GM23338 (cell line): ENCODE measurements around the gene CCDC137. TPM values are rescaled to one million over a fixed set of nuclear protein-coding genes. Genes with fewer than 3 reads are reported as not detected.

Source experiments
- ATAC-seq: fragments of 200-7000 bp; cut with Tn5 transposase; 3 replicates; pipeline ENCODE4 v1.9.1; 2020
- DNase-seq: peaks from one replicate; pipeline ENCODE4 v3.0.0-alpha.2; 2015; ENCODE audit warnings: low spot score
- H2AFZ ChIP-seq: fragments of 200-600 bp; sonication (generic); 2 replicates; pipeline ENCODE4 v1.8.0; 2016; ENCODE audit warnings: antibody characterized with exemption, mild to moderate bottlenecking, moderate library complexity
- H3F3A ChIP-seq: fragments of 200-600 bp; sonication (generic); replicated peaks from 2 replicates; pipeline ENCODE4 v1.8.0; 2017; ENCODE audit warnings: antibody characterized with exemption, mixed run types, low read depth
- H3K27ac ChIP-seq: fragments of 200-600 bp; sonication (generic); 2 replicates; pipeline ENCODE4 v1.6.1; 2016; ENCODE audit warnings: low read depth
- H3K27me3 ChIP-seq: fragments of 200-600 bp; sonication (generic); 2 replicates; pipeline ENCODE4 v1.8.0; 2016; ENCODE audit warnings: mild to moderate bottlenecking, mixed run types, moderate library complexity; ENCODE audit not compliant: insufficient read depth
- H3K36me3 ChIP-seq: fragments of 200-600 bp; sonication (generic); 2 replicates; pipeline ENCODE4 v1.8.0; 2016; ENCODE audit warnings: mild to moderate bottlenecking; ENCODE audit not compliant: insufficient read depth
- H3K4me1 ChIP-seq: fragments of 200-600 bp; sonication (generic); 2 replicates; pipeline ENCODE4 v1.8.0; 2016; ENCODE audit warnings: mild to moderate bottlenecking, moderate library complexity; ENCODE audit not compliant: insufficient read depth
- H3K4me2 ChIP-seq: fragments of 200-600 bp; sonication (generic); 2 replicates; pipeline ENCODE4 v1.7.1; 2017; ENCODE audit warnings: mixed run types
- H3K4me3 ChIP-seq: fragments of 200-600 bp; sonication (generic); 2 replicates; pipeline ENCODE4 v1.6.1; 2016; ENCODE audit warnings: mixed run types
- H3K79me2 ChIP-seq: fragments of 200-600 bp; sonication (generic); replicated peaks from 2 replicates; pipeline ENCODE4 v1.8.0; 2017; ENCODE audit warnings: mild to moderate bottlenecking; ENCODE audit not compliant: insufficient read depth
- H3K9me2 ChIP-seq: fragments of 200-600 bp; sonication (generic); 2 replicates; pipeline ENCODE4 v1.8.0; 2017; ENCODE audit not compliant: insufficient read depth
- H4K20me1 ChIP-seq: fragments of 200-600 bp; sonication (generic); replicated peaks from 2 replicates; pipeline ENCODE4 v1.8.0; 2017; ENCODE audit warnings: mild to moderate bottlenecking; ENCODE audit not compliant: insufficient read depth
- H3K27ac Mint-ChIP-seq: 2 replicates; pipeline ENCODE4 v1.8.0; 2020; ENCODE audit warnings: inconsistent platforms, mild to moderate bottlenecking, moderate library complexity, mixed read lengths
- H3K27me3 Mint-ChIP-seq: 3 replicates; pipeline ENCODE4 v1.8.0; 2022; ENCODE audit warnings: low read depth, mild to moderate bottlenecking, moderate library complexity, mixed read lengths, inconsistent platforms; ENCODE audit not compliant: insufficient read depth, poor library complexity
- H3K36me3 Mint-ChIP-seq: 3 replicates; pipeline ENCODE4 v1.8.0; 2021; ENCODE audit warnings: low read depth, mild to moderate bottlenecking, inconsistent platforms, moderate library complexity, mixed read lengths
- H3K4me1 Mint-ChIP-seq: 3 replicates; pipeline ENCODE4 v1.8.0; 2020; ENCODE audit warnings: mild to moderate bottlenecking, inconsistent platforms, mixed read lengths
- H3K4me3 Mint-ChIP-seq: 3 replicates; pipeline ENCODE4 v1.8.0; 2021; ENCODE audit warnings: moderate library complexity, mild to moderate bottlenecking, inconsistent platforms, mixed read lengths
- H3K9me3 Mint-ChIP-seq: 3 replicates; pipeline ENCODE4 v1.8.0; 2020; ENCODE audit warnings: moderate library complexity, mild to moderate bottlenecking, inconsistent platforms, mixed read lengths
- CREB1 ChIP-seq: fragments of 250-450 bp; sonication (Bioruptor Pico); IDR thresholded peaks from 2 replicates; pipeline ENCODE4 v1.5.0; 2020; ENCODE audit warnings: low read depth, mild to moderate bottlenecking, moderate library complexity
- EZH2 ChIP-seq: fragments of 200-600 bp; sonication (generic); IDR thresholded peaks from one replicate; pipeline ENCODE4 v1.8.0; 2017; ENCODE audit warnings: antibody characterized with exemption, mild to moderate bottlenecking, low read depth; ENCODE audit not compliant: unreplicated experiment
- EZH2phosphoT487 ChIP-seq: fragments of 200-600 bp; sonication (generic); IDR thresholded peaks from one replicate; pipeline ENCODE4 v1.8.1; 2018; ENCODE audit warnings: antibody characterized with exemption; ENCODE audit not compliant: unreplicated experiment
- NANOG ChIP-seq: IDR thresholded peaks from 2 replicates; pipeline ENCODE4 v1.6.1; 2016; ENCODE audit warnings: antibody characterized with exemption, borderline replicate concordance
- POLR2AphosphoS5 ChIP-seq: IDR thresholded peaks from 2 replicates; pipeline ENCODE4 v1.6.1; 2016; ENCODE audit warnings: antibody characterized with exemption, low read depth
- ZNF114 ChIP-seq: fragments of 250-450 bp; sonication (Bioruptor Pico); IDR thresholded peaks from 2 replicates; pipeline ENCODE4 v1.5.0; 2020; ENCODE audit warnings: mild to moderate bottlenecking, moderate library complexity
- ZNF331 ChIP-seq: fragments of 250-450 bp; sonication (Bioruptor Pico); IDR thresholded peaks from 2 replicates; pipeline ENCODE4 v1.5.0; 2020; ENCODE audit warnings: low read depth, mild to moderate bottlenecking, moderate library complexity
- polyA plus RNA-seq: library from polyadenylated mRNA; unstranded; fragments of >200 nt; fragmentation: Nextera tagmentation; extraction: Ambion mirVana; gene quantifications from 2 replicates; pipeline ENCODE4 v1.2.1, GENCODE V29; 2016
- total RNA-seq: library from RNA; depleted of rRNA; stranded (reverse); fragments of >200 nt; shearing (Covaris generic); gene quantifications from 2 replicates; pipeline ENCODE4 v1.2.3, GENCODE V29; 2014
- TF ChIP-seq, protein P1 (sequence below): IDR thresholded peaks from one replicate; pipeline ENCODE4 v1.6.1; 2018; ENCODE audit warnings: antibody characterized with exemption; ENCODE audit not compliant: unreplicated experiment
- TF ChIP-seq, protein P2 (sequence below): IDR thresholded peaks from 2 replicates; pipeline ENCODE4 v1.6.1; 2016; ENCODE audit warnings: antibody characterized with exemption
- TF ChIP-seq, protein P3 (sequence below): fragments of 250-450 bp; sonication (Bioruptor Pico); IDR thresholded peaks from 2 replicates; pipeline ENCODE4 v1.5.0; 2020; ENCODE audit warnings: mild to moderate bottlenecking, moderate library complexity
- TF ChIP-seq, protein P4 (sequence below), 2 experiments: fragments of 200-600 bp in 1 of 2; sonication (generic) in 1 of 2; conservative IDR thresholded peaks; 2 replicates each; pipeline versions ENCODE4 v1.5.1 to v1.6.1; 2016 to 2017; ENCODE audit warnings: antibody characterized with exemption in 2 of 2, low read depth in 2 of 2, mild to moderate bottlenecking in 2 of 2, moderate library complexity in 1 of 2

Gene CCDC137
- total and polyA plus RNA-seq, 2 experiments from 2014 or later = 26.1 to 73.4 TPM

DNA sequence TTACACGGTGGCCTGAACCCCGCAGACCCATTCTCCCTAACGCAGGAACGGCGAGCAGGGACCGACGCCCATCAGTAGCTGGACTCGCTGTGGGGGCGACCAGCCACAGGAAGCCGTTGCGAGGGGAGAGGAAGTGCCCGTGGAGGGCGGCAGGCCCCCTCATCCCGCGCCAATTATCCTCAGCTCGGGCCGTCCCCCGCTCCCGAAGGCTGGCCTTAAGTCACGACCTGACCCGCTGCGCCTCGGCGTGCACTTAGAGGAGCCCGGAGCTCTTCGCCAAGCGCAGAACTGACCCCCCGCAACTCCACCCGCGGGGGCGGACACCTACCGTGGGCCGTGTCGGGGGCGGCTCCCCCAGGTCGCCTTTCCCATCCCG lies 16.7 kb downstream of the CCDC137 start (continued):
- TF ChIP-seq, protein P1, sequence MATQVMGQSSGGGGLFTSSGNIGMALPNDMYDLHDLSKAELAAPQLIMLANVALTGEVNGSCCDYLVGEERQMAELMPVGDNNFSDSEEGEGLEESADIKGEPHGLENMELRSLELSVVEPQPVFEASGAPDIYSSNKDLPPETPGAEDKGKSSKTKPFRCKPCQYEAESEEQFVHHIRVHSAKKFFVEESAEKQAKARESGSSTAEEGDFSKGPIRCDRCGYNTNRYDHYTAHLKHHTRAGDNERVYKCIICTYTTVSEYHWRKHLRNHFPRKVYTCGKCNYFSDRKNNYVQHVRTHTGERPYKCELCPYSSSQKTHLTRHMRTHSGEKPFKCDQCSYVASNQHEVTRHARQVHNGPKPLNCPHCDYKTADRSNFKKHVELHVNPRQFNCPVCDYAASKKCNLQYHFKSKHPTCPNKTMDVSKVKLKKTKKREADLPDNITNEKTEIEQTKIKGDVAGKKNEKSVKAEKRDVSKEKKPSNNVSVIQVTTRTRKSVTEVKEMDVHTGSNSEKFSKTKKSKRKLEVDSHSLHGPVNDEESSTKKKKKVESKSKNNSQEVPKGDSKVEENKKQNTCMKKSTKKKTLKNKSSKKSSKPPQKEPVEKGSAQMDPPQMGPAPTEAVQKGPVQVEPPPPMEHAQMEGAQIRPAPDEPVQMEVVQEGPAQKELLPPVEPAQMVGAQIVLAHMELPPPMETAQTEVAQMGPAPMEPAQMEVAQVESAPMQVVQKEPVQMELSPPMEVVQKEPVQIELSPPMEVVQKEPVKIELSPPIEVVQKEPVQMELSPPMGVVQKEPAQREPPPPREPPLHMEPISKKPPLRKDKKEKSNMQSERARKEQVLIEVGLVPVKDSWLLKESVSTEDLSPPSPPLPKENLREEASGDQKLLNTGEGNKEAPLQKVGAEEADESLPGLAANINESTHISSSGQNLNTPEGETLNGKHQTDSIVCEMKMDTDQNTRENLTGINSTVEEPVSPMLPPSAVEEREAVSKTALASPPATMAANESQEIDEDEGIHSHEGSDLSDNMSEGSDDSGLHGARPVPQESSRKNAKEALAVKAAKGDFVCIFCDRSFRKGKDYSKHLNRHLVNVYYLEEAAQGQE = no peak
- TF ChIP-seq EZH2 = no peak
- TF ChIP-seq ZNF114 (CRISPR knock-in tag) = no peak
- no peak for TF ChIP-seq ZNF331 (CRISPR knock-in tag)

DNA sequence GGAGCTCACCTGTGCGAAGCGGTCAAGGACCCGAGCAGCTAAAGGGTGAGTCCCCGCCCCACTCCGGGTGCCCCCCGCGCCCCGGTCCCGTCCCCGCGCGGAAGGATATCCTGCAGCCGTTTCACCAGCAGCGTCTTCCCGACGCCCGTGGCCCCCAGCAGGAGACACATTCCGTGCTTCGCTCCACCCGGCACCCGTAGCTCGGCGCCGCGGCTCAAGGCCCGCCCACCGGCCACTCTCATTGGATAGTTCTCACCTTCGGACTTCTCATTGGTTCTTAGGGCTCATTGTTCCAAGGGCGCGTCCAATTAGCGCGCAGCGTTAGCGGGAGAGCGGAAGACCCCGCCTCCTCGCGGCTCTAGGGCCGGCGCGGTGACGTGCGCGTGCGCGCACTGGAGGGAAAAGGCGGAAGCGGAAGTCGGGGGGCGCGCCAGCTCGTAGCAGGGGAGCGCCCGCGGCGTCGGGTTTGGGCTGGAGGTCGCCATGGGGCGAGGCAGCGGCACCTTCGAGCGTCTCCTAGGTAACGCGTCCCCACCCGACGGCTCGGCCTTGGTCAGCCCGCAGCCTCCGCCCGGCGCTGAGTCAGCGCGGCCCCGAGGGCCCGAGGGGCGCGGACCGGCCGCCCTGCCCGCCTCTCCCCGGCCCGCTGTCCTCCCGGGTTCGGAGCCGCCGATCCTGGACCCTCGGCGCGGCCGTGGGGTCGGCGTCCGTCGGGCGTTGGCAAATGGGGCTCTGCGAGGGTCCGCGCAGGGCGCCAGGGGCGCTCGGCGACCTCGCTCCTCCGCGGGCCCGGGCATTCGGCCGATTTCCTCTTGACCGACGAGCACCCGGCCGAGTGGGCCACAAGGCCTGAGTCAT lies 17.3 kb downstream of the CCDC137 start, which contains the start of the genes ARL16 and HGS:
Gene ARL16, minus strand, starts transcription at position 214 of the 858 bp plus-strand sequence. Its CDS starts 44 bp downstream, at position 170.
Gene HGS, plus strand, starts transcription at position 428 of the 858 bp plus-strand sequence. Its CDS starts 56 bp downstream, at position 484.
- peak within 1 kb of the TSS; percentile 96 for H3K4me3 ChIP-seq
- Mint-ChIP-seq H3K36me3 (peaks cover 32% of the 10 kb centered on the region), H3K4me3 (peak within 1 kb of the TSS; percentile 92), H3K9me3 (no peaks in the 10 kb centered on the region; the same call in 2 of the 3 replicates), H3K4me1 (peaks cover 12% of the 10 kb centered on the region), H3K27me3 (peaks cover 11% of the 10 kb centered on the region), H3K27ac (peak within 1 kb of the TSS; percentile 80)
- TF ChIP-seq ZNF114 (CRISPR knock-in tag) (no peak), ZNF331 (CRISPR knock-in tag) (no peak), POLR2AphosphoS5 (peak; percentile 78), NANOG (no peak), EZH2phosphoT487 (no peak), CREB1 (CRISPR knock-in tag) (peak; percentile 61; the same call in 1 of the 2 replicates)
- TF ChIP-seq, protein P2, sequence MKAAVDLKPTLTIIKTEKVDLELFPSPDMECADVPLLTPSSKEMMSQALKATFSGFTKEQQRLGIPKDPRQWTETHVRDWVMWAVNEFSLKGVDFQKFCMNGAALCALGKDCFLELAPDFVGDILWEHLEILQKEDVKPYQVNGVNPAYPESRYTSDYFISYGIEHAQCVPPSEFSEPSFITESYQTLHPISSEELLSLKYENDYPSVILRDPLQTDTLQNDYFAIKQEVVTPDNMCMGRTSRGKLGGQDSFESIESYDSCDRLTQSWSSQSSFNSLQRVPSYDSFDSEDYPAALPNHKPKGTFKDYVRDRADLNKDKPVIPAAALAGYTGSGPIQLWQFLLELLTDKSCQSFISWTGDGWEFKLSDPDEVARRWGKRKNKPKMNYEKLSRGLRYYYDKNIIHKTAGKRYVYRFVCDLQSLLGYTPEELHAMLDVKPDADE = no peak; the same call in 1 of the 2 replicates
- TF ChIP-seq, protein P3, sequence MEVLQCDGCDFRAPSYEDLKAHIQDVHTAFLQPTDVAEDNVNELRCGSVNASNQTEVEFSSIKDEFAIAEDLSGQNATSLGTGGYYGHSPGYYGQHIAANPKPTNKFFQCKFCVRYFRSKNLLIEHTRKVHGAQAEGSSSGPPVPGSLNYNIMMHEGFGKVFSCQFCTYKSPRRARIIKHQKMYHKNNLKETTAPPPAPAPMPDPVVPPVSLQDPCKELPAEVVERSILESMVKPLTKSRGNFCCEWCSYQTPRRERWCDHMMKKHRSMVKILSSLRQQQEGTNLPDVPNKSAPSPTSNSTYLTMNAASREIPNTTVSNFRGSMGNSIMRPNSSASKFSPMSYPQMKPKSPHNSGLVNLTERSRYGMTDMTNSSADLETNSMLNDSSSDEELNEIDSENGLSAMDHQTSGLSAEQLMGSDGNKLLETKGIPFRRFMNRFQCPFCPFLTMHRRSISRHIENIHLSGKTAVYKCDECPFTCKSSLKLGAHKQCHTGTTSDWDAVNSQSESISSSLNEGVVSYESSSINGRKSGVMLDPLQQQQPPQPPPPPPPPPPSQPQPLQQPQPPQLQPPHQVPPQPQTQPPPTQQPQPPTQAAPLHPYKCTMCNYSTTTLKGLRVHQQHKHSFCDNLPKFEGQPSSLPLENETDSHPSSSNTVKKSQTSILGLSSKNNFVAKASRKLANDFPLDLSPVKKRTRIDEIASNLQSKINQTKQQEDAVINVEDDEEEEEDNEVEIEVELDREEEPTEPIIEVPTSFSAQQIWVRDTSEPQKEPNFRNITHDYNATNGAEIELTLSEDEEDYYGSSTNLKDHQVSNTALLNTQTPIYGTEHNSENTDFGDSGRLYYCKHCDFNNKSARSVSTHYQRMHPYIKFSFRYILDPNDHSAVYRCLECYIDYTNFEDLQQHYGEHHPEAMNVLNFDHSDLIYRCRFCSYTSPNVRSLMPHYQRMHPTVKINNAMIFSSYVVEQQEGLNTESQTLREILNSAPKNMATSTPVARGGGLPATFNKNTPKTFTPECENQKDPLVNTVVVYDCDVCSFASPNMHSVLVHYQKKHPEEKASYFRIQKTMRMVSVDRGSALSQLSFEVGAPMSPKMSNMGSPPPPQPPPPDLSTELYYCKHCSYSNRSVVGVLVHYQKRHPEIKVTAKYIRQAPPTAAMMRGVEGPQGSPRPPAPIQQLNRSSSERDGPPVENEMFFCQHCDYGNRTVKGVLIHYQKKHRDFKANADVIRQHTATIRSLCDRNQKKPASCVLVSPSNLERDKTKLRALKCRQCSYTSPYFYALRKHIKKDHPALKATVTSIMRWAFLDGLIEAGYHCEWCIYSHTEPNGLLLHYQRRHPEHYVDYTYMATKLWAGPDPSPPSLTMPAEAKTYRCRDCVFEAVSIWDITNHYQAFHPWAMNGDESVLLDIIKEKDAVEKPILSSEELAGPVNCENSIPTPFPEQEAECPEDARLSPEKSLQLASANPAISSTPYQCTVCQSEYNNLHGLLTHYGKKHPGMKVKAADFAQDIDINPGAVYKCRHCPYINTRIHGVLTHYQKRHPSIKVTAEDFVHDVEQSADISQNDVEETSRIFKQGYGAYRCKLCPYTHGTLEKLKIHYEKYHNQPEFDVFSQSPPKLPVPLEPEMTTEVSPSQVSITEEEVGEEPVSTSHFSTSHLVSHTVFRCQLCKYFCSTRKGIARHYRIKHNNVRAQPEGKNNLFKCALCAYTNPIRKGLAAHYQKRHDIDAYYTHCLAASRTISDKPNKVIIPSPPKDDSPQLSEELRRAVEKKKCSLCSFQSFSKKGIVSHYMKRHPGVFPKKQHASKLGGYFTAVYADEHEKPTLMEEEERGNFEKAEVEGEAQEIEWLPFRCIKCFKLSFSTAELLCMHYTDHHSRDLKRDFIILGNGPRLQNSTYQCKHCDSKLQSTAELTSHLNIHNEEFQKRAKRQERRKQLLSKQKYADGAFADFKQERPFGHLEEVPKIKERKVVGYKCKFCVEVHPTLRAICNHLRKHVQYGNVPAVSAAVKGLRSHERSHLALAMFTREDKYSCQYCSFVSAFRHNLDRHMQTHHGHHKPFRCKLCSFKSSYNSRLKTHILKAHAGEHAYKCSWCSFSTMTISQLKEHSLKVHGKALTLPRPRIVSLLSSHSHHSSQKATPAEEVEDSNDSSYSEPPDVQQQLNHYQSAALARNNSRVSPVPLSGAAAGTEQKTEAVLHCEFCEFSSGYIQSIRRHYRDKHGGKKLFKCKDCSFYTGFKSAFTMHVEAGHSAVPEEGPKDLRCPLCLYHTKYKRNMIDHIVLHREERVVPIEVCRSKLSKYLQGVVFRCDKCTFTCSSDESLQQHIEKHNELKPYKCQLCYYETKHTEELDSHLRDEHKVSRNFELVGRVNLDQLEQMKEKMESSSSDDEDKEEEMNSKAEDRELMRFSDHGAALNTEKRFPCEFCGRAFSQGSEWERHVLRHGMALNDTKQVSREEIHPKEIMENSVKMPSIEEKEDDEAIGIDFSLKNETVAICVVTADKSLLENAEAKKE (CRISPR knock-in tag) = no peak
- TF ChIP-seq, protein P4, sequence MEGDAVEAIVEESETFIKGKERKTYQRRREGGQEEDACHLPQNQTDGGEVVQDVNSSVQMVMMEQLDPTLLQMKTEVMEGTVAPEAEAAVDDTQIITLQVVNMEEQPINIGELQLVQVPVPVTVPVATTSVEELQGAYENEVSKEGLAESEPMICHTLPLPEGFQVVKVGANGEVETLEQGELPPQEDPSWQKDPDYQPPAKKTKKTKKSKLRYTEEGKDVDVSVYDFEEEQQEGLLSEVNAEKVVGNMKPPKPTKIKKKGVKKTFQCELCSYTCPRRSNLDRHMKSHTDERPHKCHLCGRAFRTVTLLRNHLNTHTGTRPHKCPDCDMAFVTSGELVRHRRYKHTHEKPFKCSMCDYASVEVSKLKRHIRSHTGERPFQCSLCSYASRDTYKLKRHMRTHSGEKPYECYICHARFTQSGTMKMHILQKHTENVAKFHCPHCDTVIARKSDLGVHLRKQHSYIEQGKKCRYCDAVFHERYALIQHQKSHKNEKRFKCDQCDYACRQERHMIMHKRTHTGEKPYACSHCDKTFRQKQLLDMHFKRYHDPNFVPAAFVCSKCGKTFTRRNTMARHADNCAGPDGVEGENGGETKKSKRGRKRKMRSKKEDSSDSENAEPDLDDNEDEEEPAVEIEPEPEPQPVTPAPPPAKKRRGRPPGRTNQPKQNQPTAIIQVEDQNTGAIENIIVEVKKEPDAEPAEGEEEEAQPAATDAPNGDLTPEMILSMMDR (conservative IDR thresholded peaks at IDR 0.05; ENCODE audit: low read depth in 2 of 2) = no peak
- H4K20me1 ChIP-seq = peaks cover 8% of the 10 kb centered on the region; the same call in 1 of the 2 replicates
- H3K27ac ChIP-seq = no peak within 1 kb of the TSS
- no peaks in the 10 kb centered on the region for H3K36me3 ChIP-seq
- peaks cover 6% of the 10 kb centered on the region for H3K4me1 ChIP-seq
- peak; percentile 100 for DNase-seq
- H3K79me2 ChIP-seq = peaks cover 48% of the 10 kb centered on the region
- H2AFZ ChIP-seq = 0 out of 2 replicates have a peak within 1 kb of the TSS, but pooled peaks have one; percentile 69
- peak within 1 kb of the TSS; percentile 99 for H3K4me2 ChIP-seq
- ATAC-seq = peak; percentile 94
- no peaks in the 10 kb centered on the region for H3K9me2 ChIP-seq
- H3F3A ChIP-seq = peaks cover 18% of the 10 kb centered on the region
- H3K27me3 ChIP-seq = no peaks in the 10 kb centered on the region
